Liver (tissue), 9 donors: ENCODE results near the gene TOP3A. TPM values are rescaled to one million over a fixed set of nuclear protein-coding genes. Genes with fewer than 3 reads are reported as not detected.
A peak's percentile ranks its signal among the peaks of the same experiment; 100 is the strongest.

ENCODE experiments used
- DNase-seq: peaks from one replicate; pipeline ENCODE4 v3.0.0-alpha.2; 2017; ENCODE audit warnings: low spot score
- H3K27ac ChIP-seq, 2 donors: one replicate each; pipeline ENCODE4 v1.7.0; 2013; ENCODE audit warnings: inconsistent platforms in 2 of 2, low read length in 2 of 2, control low read depth in 1 of 2, low read depth in 1 of 2, mild to moderate bottlenecking in 1 of 2
- H3K27me3 ChIP-seq, 4 donors: one replicate each; pipeline versions ENCODE4 v1.6.1 to v1.7.0; 2013; ENCODE audit warnings: low read length in 3 of 4, inconsistent platforms in 1 of 4, mild to moderate bottlenecking in 1 of 4, moderate library complexity in 1 of 4; ENCODE audit not compliant: control insufficient read depth in 4 of 4, insufficient read depth in 4 of 4
- H3K36me3 ChIP-seq, 4 donors: one replicate each; pipeline versions ENCODE4 v1.6.1 to v1.7.0; 2013; ENCODE audit warnings: low read length in 3 of 4, mild to moderate bottlenecking in 3 of 4, low read depth in 1 of 4, moderate library complexity in 1 of 4; ENCODE audit not compliant: control insufficient read depth in 4 of 4, insufficient read depth in 3 of 4
- H3K4me1 ChIP-seq, 4 donors: one replicate each; pipeline versions ENCODE4 v1.6.1 to v1.7.0; 2013; ENCODE audit warnings: low read length in 3 of 4, mild to moderate bottlenecking in 3 of 4, moderate library complexity in 1 of 4; ENCODE audit not compliant: control insufficient read depth in 4 of 4, insufficient read depth in 4 of 4
- H3K4me3 ChIP-seq, 3 donors: one replicate each; pipeline versions ENCODE4 v1.6.1 to v1.7.0; 2013; ENCODE audit warnings: low read length in 3 of 3, control low read depth in 1 of 3, low read depth in 1 of 3, mild to moderate bottlenecking in 1 of 3
- H3K9ac ChIP-seq, 2 donors: one replicate each; pipeline ENCODE4 v1.7.0; 2013; ENCODE audit warnings: low read length in 2 of 2, mild to moderate bottlenecking in 2 of 2, moderate library complexity in 2 of 2, control low read depth in 1 of 2, low read depth in 1 of 2
- H3K9me3 ChIP-seq, 4 donors: one replicate each; pipeline versions ENCODE4 v1.6.1 to v1.7.0; 2013; ENCODE audit warnings: low read length in 3 of 4; ENCODE audit not compliant: control insufficient read depth in 4 of 4
- ATF3 ChIP-seq: IDR thresholded peaks from 2 replicates; pipeline ENCODE4 v1.6.1; 2016; ENCODE audit warnings: antibody characterized with exemption
- CTCF ChIP-seq: fragments of 150-350 bp; IDR thresholded peaks from 2 replicates; pipeline ENCODE4 v1.5.1; 2017; ENCODE audit warnings: improper control_type of control experiment, low read depth, low read length; ENCODE audit not compliant: missing input control
- EGR1 ChIP-seq, 2 donors: IDR thresholded peaks; 2 replicates each; pipeline ENCODE4 v1.6.1; 2016 to 2018; ENCODE audit warnings: antibody characterized with exemption in 2 of 2, low read depth in 2 of 2
- FOXA2 ChIP-seq: IDR thresholded peaks from 2 replicates; pipeline ENCODE4 v1.6.1; 2016; ENCODE audit warnings: antibody characterized with exemption
- GABPA ChIP-seq, 2 donors: IDR thresholded peaks in 1 of 2; conservative IDR thresholded peaks in 1 of 2; 2 replicates each; pipeline ENCODE4 v1.6.1; 2016; ENCODE audit warnings: antibody characterized with exemption in 2 of 2, mild to moderate bottlenecking in 1 of 2, moderate library complexity in 1 of 2
- HNF4A ChIP-seq, 2 donors: conservative IDR thresholded peaks; 2 replicates each; pipeline ENCODE4 v1.6.1; 2016; ENCODE audit warnings: antibody characterized with exemption in 2 of 2, mild to moderate bottlenecking in 2 of 2
- HNF4G ChIP-seq: IDR thresholded peaks from 2 replicates; pipeline ENCODE4 v1.6.1; 2016; ENCODE audit warnings: antibody characterized with exemption
- JUND ChIP-seq, 2 donors: IDR thresholded peaks; 2 replicates each; pipeline ENCODE4 v1.6.1; 2016; ENCODE audit warnings: antibody characterized with exemption in 2 of 2
- NR2F2 ChIP-seq: IDR thresholded peaks from 2 replicates; pipeline ENCODE4 v1.6.1; 2016; ENCODE audit warnings: antibody characterized with exemption
- RAD21 ChIP-seq, 2 donors: IDR thresholded peaks; 2 replicates each; pipeline ENCODE4 v1.6.1; 2016; ENCODE audit warnings: antibody characterized with exemption in 2 of 2, mild to moderate bottlenecking in 2 of 2
- RXRA ChIP-seq, 2 donors: IDR thresholded peaks; 2 replicates each; pipeline ENCODE4 v1.6.1; 2017 to 2018; ENCODE audit warnings: antibody characterized with exemption in 2 of 2, mild to moderate bottlenecking in 1 of 2
- SP1 ChIP-seq: IDR thresholded peaks from 2 replicates; pipeline ENCODE4 v1.6.1; 2018; ENCODE audit warnings: antibody characterized with exemption, mild to moderate bottlenecking
- TAF1 ChIP-seq: conservative IDR thresholded peaks from 2 replicates; pipeline ENCODE4 v1.6.1; 2016; ENCODE audit warnings: antibody characterized with exemption, mild to moderate bottlenecking
- YY1 ChIP-seq: IDR thresholded peaks from 2 replicates; pipeline ENCODE4 v1.6.1; 2016; ENCODE audit warnings: antibody characterized with exemption, mild to moderate bottlenecking
- WGBS: extraction: QIAGEN DNeasy Blood & Tissue Kit; methylation state at CpG from one replicate; pipeline ENCODE4 v1.1.7; 2013; 5-methylcytosine and 5-hydroxymethylcytosine counted together
- polyA plus RNA-seq, 2 donors: library from polyadenylated mRNA; stranded (reverse) in 1 of 2; unstranded in 1 of 2; fragments of 200-250 nt in 1 of 2; fragments of >200 nt in 1 of 2; fragmentation: Nextera tagmentation in 1 of 2; extraction: Ambion mirVana in 1 of 2; gene quantifications; one replicate each; pipeline versions ENCODE4 v1.2.1 to v1.2.3, GENCODE V29; 2013 to 2015
- total RNA-seq, 2 donors: library from RNA; depleted of rRNA; stranded (reverse); fragments of >200 nt; gene quantifications; one replicate each; pipeline ENCODE4 v1.2.3, GENCODE V29; 2014
- TF ChIP-seq, protein P1 (sequence below): IDR thresholded peaks from 2 replicates; pipeline ENCODE4 v1.6.1; 2016; ENCODE audit warnings: antibody characterized with exemption
- TF ChIP-seq, protein P2 (sequence below): IDR thresholded peaks from 2 replicates; pipeline ENCODE4 v1.6.1; 2016; ENCODE audit warnings: antibody characterized with exemption
- donor health status: healthy.
- donor health status: healthy.
- donor health status: healthy.
- donor health status: healthy.
- donor health status: healthy.

TOP3A gene
- total and polyA plus RNA-seq, 4 donors = 6.6 to 37.5 (median 14.3) TPM

DNA sequence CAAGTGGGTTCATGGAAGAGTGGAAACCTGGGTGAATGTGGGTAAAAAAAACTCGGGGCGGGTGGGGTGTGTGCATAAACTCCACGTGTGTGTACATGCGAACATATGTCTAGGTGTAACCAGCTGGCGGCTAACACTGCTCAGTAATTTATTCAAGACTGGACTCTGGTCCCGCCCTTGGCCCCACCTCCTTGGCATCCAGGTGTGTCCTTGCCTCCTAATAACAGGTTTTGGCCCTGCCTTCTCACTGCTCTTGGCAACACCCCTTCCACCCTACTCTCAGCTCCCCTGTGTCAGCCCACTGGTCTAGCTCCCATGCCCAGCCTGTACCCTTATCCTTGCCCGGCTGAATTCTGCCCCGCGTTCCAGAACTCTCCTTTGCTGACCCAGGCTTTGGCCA is 64.5 kb downstream of the TOP3A start:
- Histone ChIP-seq H3K36me3 (peaks cover 32 to 65% (median 50%) of the 10 kb centered on the region in 4 donors), H3K9ac (no peak overlapping the region), H3K27ac (no peak overlapping the region), H3K4me1 (peaks cover 0 to 7% (median 0%) of the 10 kb centered on the region in 4 donors), H3K27me3 (no peaks in the 10 kb centered on the region), H3K9me3 (no peaks in the 10 kb centered on the region), H3K4me3 (no peak overlapping the region)
- no peak for TF ChIP-seq SP1
- TF ChIP-seq EGR1 (IDR thresholded peaks at IDR 0.05; ENCODE audit: low read depth in 2 of 2) = no peak
- TF ChIP-seq HNF4A (conservative IDR thresholded peaks at IDR 0.05) = no peak
- WGBS = 88% methylated on average over 9 of the region's 9 CpGs
- DNase-seq = no peak

DNA sequence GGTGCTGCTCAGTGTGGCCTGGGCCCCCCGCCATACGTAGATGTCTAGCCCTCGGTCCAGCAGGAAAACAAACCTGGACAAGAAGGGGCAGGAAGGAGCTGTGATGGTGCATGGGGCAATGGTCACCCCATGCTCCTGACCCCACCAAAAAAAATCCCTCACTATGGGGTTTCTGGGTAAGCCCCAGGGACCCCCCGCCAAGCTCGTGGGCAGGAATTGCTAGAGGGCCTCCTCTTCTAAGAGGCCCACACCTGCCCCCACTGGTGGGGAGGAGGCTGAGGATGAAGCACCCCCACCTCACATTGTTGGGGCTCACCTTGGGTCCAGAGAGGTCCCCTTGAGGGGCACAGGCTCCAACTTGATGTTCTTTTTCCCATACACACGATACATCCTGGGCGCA is 66.0 kb downstream of the TOP3A start:
- no peaks in the 10 kb centered on the region for H3K9me3 ChIP-seq
- no peaks in the 10 kb centered on the region for H3K27me3 ChIP-seq
- H3K4me1 ChIP-seq = peaks cover 0 to 7% (median under 1%) of the 10 kb centered on the region in 4 donors
- no peak overlapping the region for H3K27ac ChIP-seq
- no peak for TF ChIP-seq SP1
- TF ChIP-seq, protein P1, sequence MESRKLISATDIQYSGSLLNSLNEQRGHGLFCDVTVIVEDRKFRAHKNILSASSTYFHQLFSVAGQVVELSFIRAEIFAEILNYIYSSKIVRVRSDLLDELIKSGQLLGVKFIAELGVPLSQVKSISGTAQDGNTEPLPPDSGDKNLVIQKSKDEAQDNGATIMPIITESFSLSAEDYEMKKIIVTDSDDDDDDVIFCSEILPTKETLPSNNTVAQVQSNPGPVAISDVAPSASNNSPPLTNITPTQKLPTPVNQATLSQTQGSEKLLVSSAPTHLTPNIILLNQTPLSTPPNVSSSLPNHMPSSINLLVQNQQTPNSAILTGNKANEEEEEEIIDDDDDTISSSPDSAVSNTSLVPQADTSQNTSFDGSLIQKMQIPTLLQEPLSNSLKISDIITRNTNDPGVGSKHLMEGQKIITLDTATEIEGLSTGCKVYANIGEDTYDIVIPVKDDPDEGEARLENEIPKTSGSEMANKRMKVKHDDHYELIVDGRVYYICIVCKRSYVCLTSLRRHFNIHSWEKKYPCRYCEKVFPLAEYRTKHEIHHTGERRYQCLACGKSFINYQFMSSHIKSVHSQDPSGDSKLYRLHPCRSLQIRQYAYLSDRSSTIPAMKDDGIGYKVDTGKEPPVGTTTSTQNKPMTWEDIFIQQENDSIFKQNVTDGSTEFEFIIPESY = no peak
- TF ChIP-seq CTCF = no peak
- TF ChIP-seq RXRA (IDR thresholded peaks at IDR 0.05) = no peak
- no peak for TF ChIP-seq TAF1
- no peak for TF ChIP-seq HNF4A (conservative IDR thresholded peaks at IDR 0.05)
- TF ChIP-seq NR2F2 = no peak
- TF ChIP-seq EGR1 (IDR thresholded peaks at IDR 0.05; ENCODE audit: low read depth in 2 of 2) = no peak
- TF ChIP-seq, protein P2, sequence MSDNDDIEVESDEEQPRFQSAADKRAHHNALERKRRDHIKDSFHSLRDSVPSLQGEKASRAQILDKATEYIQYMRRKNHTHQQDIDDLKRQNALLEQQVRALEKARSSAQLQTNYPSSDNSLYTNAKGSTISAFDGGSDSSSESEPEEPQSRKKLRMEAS = no peak
- no peak for TF ChIP-seq JUND (IDR thresholded peaks at IDR 0.05)
- no peak for TF ChIP-seq HNF4G
- TF ChIP-seq FOXA2 = no peak
- TF ChIP-seq ATF3 = no peak
- TF ChIP-seq GABPA (IDR thresholded peaks at IDR 0.05 in 1 of 2, conservative IDR thresholded peaks at IDR 0.05 in 1 of 2) = no peak
- no peak for TF ChIP-seq YY1
- DNase-seq = no peak
- H3K9ac ChIP-seq = no peak overlapping the region
- 94% methylated on average over 7 of the region's 7 CpGs for WGBS
- H3K4me3 ChIP-seq = no peak overlapping the region
- H3K36me3 ChIP-seq = peaks cover 28 to 66% (median 43%) of the 10 kb centered on the region in 4 donors

- WGBS = 46% methylated on average over 9 of the region's 9 CpGs
- Histone ChIP-seq H3K36me3 (peaks cover 28 to 64% (median 40%) of the 10 kb centered on the region in 4 donors), H3K9me3 (no peaks in the 10 kb centered on the region), H3K9ac (no peak overlapping the region), H3K27me3 (no peaks in the 10 kb centered on the region), H3K27ac (no peak overlapping the region), H3K4me3 (no peak overlapping the region), H3K4me1 (peaks cover 0 to 6% (median 1%) of the 10 kb centered on the region in 4 donors)
- DNase-seq = peak; percentile 71
- TF ChIP-seq GABPA (IDR thresholded peaks at IDR 0.05 in 1 of 2, conservative IDR thresholded peaks at IDR 0.05 in 1 of 2) = no peak
- TF ChIP-seq EGR1 (IDR thresholded peaks at IDR 0.05; ENCODE audit: low read depth in 2 of 2) = no peak
- no peak for TF ChIP-seq RXRA (IDR thresholded peaks at IDR 0.05)
- TF ChIP-seq FOXA2 = no peak
- TF ChIP-seq RAD21 (IDR thresholded peaks at IDR 0.05) = peak; percentile 80 to 90
- no peak for TF ChIP-seq ATF3
- TF ChIP-seq NR2F2 = no peak
- TF ChIP-seq, protein P1 = no peak
- TF ChIP-seq CTCF = peak; percentile 57
These were observed 66.5 kb downstream of the TOP3A start for GRCh38 chr17:18248300-18248731.
